ENCODE measurements around the gene ETDC. TPM values are rescaled to one million over a fixed set of nuclear protein-coding genes. Genes with fewer than 3 reads are reported as not detected.

ETDC gene
- total RNA-seq = not detected in 2 replicates

GRCh38 chrX:135309430-135309923 lies at the start of gene ETDC:
TSS of gene ETDC (plus strand) at chrX:135309480. CDS start at chrX:135309480, 0 bp downstream.

Other genes with a start within 250 kb of the ETDC start
- gene SMIM10L2B, start 210.8 kb upstream of the ETDC start, total RNA-seq = 2.0 and 4.6 TPM in 2 replicates
- not detected in 2 replicates for gene ETDB, start 189.0 kb upstream of the ETDC start, total RNA-seq
- 0.25 TPM in 1 of 2 replicates, not detected in the other for gene CT55, start 138.1 kb upstream of the ETDC start, total RNA-seq
- not detected in 2 replicates for gene ETDA, start 57.4 kb upstream of the ETDC start, total RNA-seq
- 8.9 and 10.7 TPM in 2 replicates for gene ZNF75D, start 34.6 kb downstream of the ETDC start, total RNA-seq
- gene ZNF449, start 35.3 kb downstream of the ETDC start, total RNA-seq = 9.7 and 10.0 TPM in 2 replicates
- 0.11 and 0.50 TPM in 2 replicates for gene SMIM10L2A, start 112.5 kb downstream of the ETDC start, total RNA-seq
- 4.2 and 5.6 TPM in 2 replicates for gene INTS6L, start 211.2 kb downstream of the ETDC start, total RNA-seq

Data from uterine smooth muscle cell (primary cell).